CD14-positive monocyte (primary cell): ENCODE measurements around the gene PRKD1. TPM values are rescaled to one million over a fixed set of nuclear protein-coding genes. Genes with fewer than 3 reads are reported as not detected.

Experiments used
- DNase-seq, 3 donors: peaks; one replicate each; pipeline ENCODE4 v3.0.0-alpha.2; 2011 to 2022
- H2AFZ ChIP-seq: 2 replicates; pipeline ENCODE4 v1.6.0; 2012; ENCODE audit warnings: mild to moderate bottlenecking, low read depth, low read length, inconsistent platforms; ENCODE audit not compliant: insufficient read depth, poor library complexity, severe bottlenecking
- H3K27ac ChIP-seq, 2 donors: 1 replicate in 1 of 2; 2 replicates in 1 of 2; pipeline ENCODE4 v1.5.1; 2012 to 2013; ENCODE audit warnings: low read length in 2 of 2, control low read depth in 1 of 2, inconsistent platforms in 1 of 2, low read depth in 1 of 2, mild to moderate bottlenecking in 1 of 2
- H3K27me3 ChIP-seq, 2 donors: one replicate each; pipeline versions ENCODE4 v1.6.0 to v1.6.1; 2011 to 2013; ENCODE audit warnings: low read length in 2 of 2; ENCODE audit not compliant: control insufficient read depth in 2 of 2, insufficient read depth in 2 of 2
- H3K36me3 ChIP-seq, 2 donors: replicated peaks in 1 of 2; 1 replicate in 1 of 2; 2 replicates in 1 of 2; pipeline versions ENCODE4 v1.5.1 to v1.6.1; 2012 to 2013; ENCODE audit warnings: low read length in 2 of 2, control low read depth in 1 of 2, inconsistent platforms in 1 of 2, mild to moderate bottlenecking in 1 of 2; ENCODE audit not compliant: insufficient read depth in 2 of 2, control insufficient read depth in 1 of 2
- H3K4me1 ChIP-seq, 2 donors: 1 replicate in 1 of 2; 2 replicates in 1 of 2; pipeline versions ENCODE4 v1.5.1 to v1.6.1; 2012 to 2013; ENCODE audit warnings: low read length in 2 of 2, control low read depth in 1 of 2, inconsistent platforms in 1 of 2, mild to moderate bottlenecking in 1 of 2, moderate library complexity in 1 of 2; ENCODE audit not compliant: insufficient read depth in 2 of 2, control insufficient read depth in 1 of 2
- H3K4me2 ChIP-seq: replicated peaks from 2 replicates; pipeline ENCODE3; 2012; ENCODE audit warnings: low read length, moderate library complexity, mild to moderate bottlenecking; ENCODE audit not compliant: poor library complexity, severe bottlenecking; ENCODE audit errors: extremely low read depth
- H3K4me3 ChIP-seq, 3 experiments: fragments of 200-600 bp in 1 of 3; sonication (generic) in 1 of 3; replicated peaks in 1 of 3; 1 replicate in 2 of 3; 2 replicates in 1 of 3; pipeline ENCODE4 v1.5.1; 2011 to 2013; ENCODE audit warnings: low read length in 3 of 3, mild to moderate bottlenecking in 3 of 3, control low read depth in 2 of 3, low read depth in 2 of 3, inconsistent platforms in 1 of 3, moderate library complexity in 1 of 3
- H3K79me2 ChIP-seq: 2 replicates; pipeline ENCODE4 v1.6.0; 2012; ENCODE audit warnings: mild to moderate bottlenecking, control low read depth, inconsistent platforms, low read length, moderate library complexity; ENCODE audit not compliant: insufficient read depth
- H3K9ac ChIP-seq: 2 replicates; pipeline ENCODE4 v1.6.0; 2017; ENCODE audit warnings: low read length, mild to moderate bottlenecking; ENCODE audit not compliant: insufficient read depth, poor library complexity, severe bottlenecking
- H3K9me3 ChIP-seq, 2 donors: replicated peaks in 1 of 2; 1 replicate in 1 of 2; 2 replicates in 1 of 2; pipeline versions ENCODE4 v1.5.1 to v1.6.1; 2012 to 2013; ENCODE audit warnings: low read length in 2 of 2, control low read depth in 1 of 2; ENCODE audit not compliant: control insufficient read depth in 1 of 2, insufficient read depth in 1 of 2
- H4K20me1 ChIP-seq: 2 replicates; pipeline ENCODE4 v1.6.0; 2012; ENCODE audit warnings: mild to moderate bottlenecking, low read length, control low read depth, moderate library complexity; ENCODE audit not compliant: insufficient read depth
- H3K27ac Mint-ChIP-seq, 7 donors: one replicate each; pipeline ENCODE4 v1.8.0; 2020; ENCODE audit warnings: mild to moderate bottlenecking in 7 of 7, mixed read lengths in 7 of 7, moderate library complexity in 6 of 7, inconsistent platforms in 2 of 7
- H3K27me3 Mint-ChIP-seq, 3 donors: one replicate each; pipeline ENCODE4 v1.8.0; 2021 to 2022; ENCODE audit warnings: low read depth in 3 of 3, mild to moderate bottlenecking in 3 of 3, mixed read lengths in 3 of 3, moderate library complexity in 3 of 3, inconsistent platforms in 1 of 3
- H3K36me3 Mint-ChIP-seq, 2 donors: one replicate each; pipeline ENCODE4 v1.8.0; 2020; ENCODE audit warnings: mixed read lengths in 2 of 2, inconsistent platforms in 1 of 2, mild to moderate bottlenecking in 1 of 2
- H3K4me1 Mint-ChIP-seq: one replicate; pipeline ENCODE4 v1.8.0; 2020; ENCODE audit warnings: mild to moderate bottlenecking, mixed read lengths
- H3K4me3 Mint-ChIP-seq, 2 donors: one replicate each; pipeline ENCODE4 v1.8.0; 2020; ENCODE audit warnings: mild to moderate bottlenecking in 2 of 2, mixed read lengths in 2 of 2, moderate library complexity in 1 of 2
- H3K9me3 Mint-ChIP-seq, 7 donors: one replicate each; pipeline ENCODE4 v1.8.0; 2020 to 2022; ENCODE audit warnings: mixed read lengths in 7 of 7, mild to moderate bottlenecking in 6 of 7, moderate library complexity in 6 of 7, inconsistent platforms in 2 of 7
- WGBS: methylation state at CpG from one replicate; pipeline ENCODE4 v1.1.5; 2013; ENCODE audit warnings: missing lambda C conversion rate; ENCODE audit not compliant: insufficient coverage; 5-methylcytosine and 5-hydroxymethylcytosine counted together
- intact Hi-C, 2 donors: fragments of 100-400 bp; cut with micrococcal nuclease; formaldehyde crosslinking; loops; one replicate each; pipeline versions ENCODE4 v1.15.0 to v1.15.1; 2023
- polyA plus RNA-seq, 3 donors: library from polyadenylated mRNA; depleted of rRNA in 1 of 3; unstranded in 2 of 3; stranded (reverse) in 1 of 3; fragments of 300-500 nt in 2 of 3; fragments of >200 nt in 1 of 3; fragmentation: Illumina TruSeq in 2 of 3; gene quantifications; 1 replicate in 2 of 3; 2 replicates in 1 of 3; pipeline ENCODE4 v1.2.3, GENCODE V29; 2012 to 2021
- TF ChIP-seq, protein P1 (sequence below): fragments of 200-600 bp; IDR thresholded peaks from one replicate; pipeline ENCODE4 v1.8.0; 2022; ENCODE audit warnings: antibody characterized with exemption, mild to moderate bottlenecking

PRKD1 gene
- polyA plus RNA-seq, 3 donors: not detected

DNA sequence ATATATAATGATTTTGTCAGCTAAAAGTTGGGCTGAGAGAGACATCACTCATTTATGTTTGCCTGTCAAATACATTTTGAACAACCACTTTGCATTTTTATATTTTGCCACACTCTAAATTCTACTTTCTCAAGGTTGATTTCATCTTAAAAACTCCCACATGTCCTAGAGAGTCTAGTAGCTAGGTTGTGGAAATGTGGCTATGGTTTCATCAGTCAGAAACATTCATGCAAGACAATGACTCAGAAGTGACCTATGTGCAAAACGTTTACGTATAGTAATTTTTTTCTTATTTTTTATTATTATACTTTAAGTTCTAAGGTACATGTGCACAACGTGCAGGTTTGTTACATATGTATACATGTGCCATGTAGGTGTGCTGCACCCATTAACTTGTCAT is 27.4 kb upstream of the PRKD1 start:
- H4K20me1 ChIP-seq: no peaks in the 10 kb centered on the region
- H3K27me3 ChIP-seq: no peaks in the 10 kb centered on the region
- no peak overlapping the region for H3K27ac Mint-ChIP-seq
- intact Hi-C loops: no loop called here
- no peak for DNase-seq
- H3K9me3 Mint-ChIP-seq: peaks cover 0 to 21% (median 5%) of the 10 kb centered on the region in 7 donors
- no peaks in the 10 kb centered on the region for H3K4me1 ChIP-seq
- WGBS: no CpG with 5 or more reads among the region's 3 CpGs
- TF ChIP-seq, protein P1, sequence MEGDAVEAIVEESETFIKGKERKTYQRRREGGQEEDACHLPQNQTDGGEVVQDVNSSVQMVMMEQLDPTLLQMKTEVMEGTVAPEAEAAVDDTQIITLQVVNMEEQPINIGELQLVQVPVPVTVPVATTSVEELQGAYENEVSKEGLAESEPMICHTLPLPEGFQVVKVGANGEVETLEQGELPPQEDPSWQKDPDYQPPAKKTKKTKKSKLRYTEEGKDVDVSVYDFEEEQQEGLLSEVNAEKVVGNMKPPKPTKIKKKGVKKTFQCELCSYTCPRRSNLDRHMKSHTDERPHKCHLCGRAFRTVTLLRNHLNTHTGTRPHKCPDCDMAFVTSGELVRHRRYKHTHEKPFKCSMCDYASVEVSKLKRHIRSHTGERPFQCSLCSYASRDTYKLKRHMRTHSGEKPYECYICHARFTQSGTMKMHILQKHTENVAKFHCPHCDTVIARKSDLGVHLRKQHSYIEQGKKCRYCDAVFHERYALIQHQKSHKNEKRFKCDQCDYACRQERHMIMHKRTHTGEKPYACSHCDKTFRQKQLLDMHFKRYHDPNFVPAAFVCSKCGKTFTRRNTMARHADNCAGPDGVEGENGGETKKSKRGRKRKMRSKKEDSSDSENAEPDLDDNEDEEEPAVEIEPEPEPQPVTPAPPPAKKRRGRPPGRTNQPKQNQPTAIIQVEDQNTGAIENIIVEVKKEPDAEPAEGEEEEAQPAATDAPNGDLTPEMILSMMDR: no peak
- H3K9ac ChIP-seq: no peak overlapping the region
- no peaks in the 10 kb centered on the region for H3K9me3 ChIP-seq
- no peaks in the 10 kb centered on the region for H3K36me3 Mint-ChIP-seq
- H3K4me2 ChIP-seq: no peak overlapping the region
- no peak overlapping the region for H3K4me3 Mint-ChIP-seq
- H3K36me3 ChIP-seq: no peaks in the 10 kb centered on the region
- no peak overlapping the region for H2AFZ ChIP-seq
- H3K79me2 ChIP-seq: no peaks in the 10 kb centered on the region
- no peak overlapping the region for H3K27ac ChIP-seq
- no peaks in the 10 kb centered on the region for H3K27me3 Mint-ChIP-seq
- H3K4me3 ChIP-seq: no peak overlapping the region
- no peaks in the 10 kb centered on the region for H3K4me1 Mint-ChIP-seq

DNA sequence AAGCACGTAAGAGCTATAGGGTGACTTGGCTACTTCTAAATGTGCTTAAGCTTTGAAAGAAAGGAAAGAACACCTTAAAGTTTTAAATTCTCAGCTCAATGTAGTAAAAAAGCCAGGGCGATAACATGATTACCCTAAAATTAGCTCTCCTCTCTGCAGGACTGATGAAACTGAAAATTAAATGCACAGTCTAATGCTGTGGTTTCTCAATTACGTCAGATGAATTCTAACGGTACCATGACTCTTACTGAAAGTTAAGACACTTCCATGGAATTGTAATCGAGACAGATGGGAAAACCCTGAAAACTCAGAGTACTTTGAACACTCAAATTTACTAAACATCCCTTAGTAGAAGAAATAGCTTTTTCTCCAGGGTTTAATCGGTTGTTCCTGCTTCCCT is 25.9 kb upstream of the PRKD1 start:
- H3K27me3 Mint-ChIP-seq: no peaks in the 10 kb centered on the region
- Histone ChIP-seq H3K79me2 (no peaks in the 10 kb centered on the region), H3K4me1 (no peaks in the 10 kb centered on the region), H3K9ac (no peak overlapping the region), H3K36me3 (no peaks in the 10 kb centered on the region), H3K9me3 (no peaks in the 10 kb centered on the region), H3K4me3 (no peak overlapping the region), H3K27ac (no peak overlapping the region), H4K20me1 (no peaks in the 10 kb centered on the region), H3K4me2 (no peak overlapping the region), H3K27me3 (no peaks in the 10 kb centered on the region), H2AFZ (no peak overlapping the region)
- WGBS: 60% methylated on average over 1 of the region's 6 CpGs
- DNase-seq: no peak
- no peaks in the 10 kb centered on the region for H3K36me3 Mint-ChIP-seq
- H3K4me3 Mint-ChIP-seq: no peak overlapping the region
- H3K9me3 Mint-ChIP-seq: peaks cover 0 to 12% (median 5%) of the 10 kb centered on the region in 7 donors
- TF ChIP-seq, protein P1: no peak
- no peak overlapping the region for H3K27ac Mint-ChIP-seq
- intact Hi-C loops: no loop called here
- no peaks in the 10 kb centered on the region for H3K4me1 Mint-ChIP-seq
